Neural cell (in vitro differentiated cells): ENCODE measurements around the gene OVAAL. TPM values are rescaled to one million over a fixed set of nuclear protein-coding genes. Genes with fewer than 3 reads are reported as not detected.

ENCODE experiments used
- H2AFZ ChIP-seq: fragments of 200-600, 300-800 bp; sonication (generic), shearing (Covaris generic); 2 replicates; pipeline ENCODE4 v1.6.0; 2014; ENCODE audit warnings: low read depth, mild to moderate bottlenecking, antibody characterized with exemption, low read length, moderate library complexity
- H3F3A ChIP-seq: fragments of 200-600 bp; shearing (Covaris generic); 2 replicates; pipeline ENCODE4 v1.6.1; 2016; ENCODE audit warnings: mild to moderate bottlenecking, moderate library complexity, mixed read lengths, antibody characterized with exemption, low read length; ENCODE audit not compliant: insufficient read depth, poor library complexity, severe bottlenecking
- H3K27ac ChIP-seq: fragments of 200-600, 300-800 bp; sonication (generic), shearing (Covaris generic); 2 replicates; pipeline ENCODE4 v1.5.1; 2014; ENCODE audit warnings: mild to moderate bottlenecking, low read length, moderate library complexity
- H3K27me3 ChIP-seq: fragments of 300-800, 200-600 bp; sonication (generic), shearing (Covaris generic); 2 replicates; pipeline ENCODE4 v1.6.0; 2014; ENCODE audit warnings: mild to moderate bottlenecking, low read depth, low read length, moderate library complexity; ENCODE audit not compliant: insufficient read depth
- H3K36me3 ChIP-seq: fragments of 300-800, 200-600 bp; sonication (generic), shearing (Covaris generic); 2 replicates; pipeline ENCODE4 v1.5.1; 2014; ENCODE audit warnings: mild to moderate bottlenecking, antibody characterized with exemption, low read length, moderate library complexity; ENCODE audit not compliant: insufficient read depth
- H3K4me2 ChIP-seq: fragments of 300-800, 200-600 bp; sonication (generic), shearing (Covaris generic); 2 replicates; pipeline ENCODE4 v1.6.0; 2014; ENCODE audit warnings: mild to moderate bottlenecking, low read length
- H3K4me3 ChIP-seq: fragments of 300-800, 200-600 bp; sonication (generic), shearing (Covaris generic); 2 replicates; pipeline ENCODE4 v1.5.1; 2014; ENCODE audit warnings: mild to moderate bottlenecking, low read length, moderate library complexity
- H3K79me2 ChIP-seq: fragments of 200-600 bp; shearing (Covaris generic); replicated peaks from 2 replicates; pipeline ENCODE4 v1.6.0; 2014; ENCODE audit warnings: mild to moderate bottlenecking, low read length, moderate library complexity; ENCODE audit not compliant: insufficient read depth
- H3K9ac ChIP-seq: fragments of 300-800, 200-600 bp; sonication (generic), shearing (Covaris generic); 2 replicates; pipeline ENCODE4 v1.6.1; 2016; ENCODE audit warnings: mild to moderate bottlenecking, low read length, mixed read lengths
- H3K9me2 ChIP-seq: fragments of 200-600 bp; shearing (Covaris generic); 2 replicates; pipeline ENCODE4 v1.6.1; 2016; ENCODE audit warnings: mild to moderate bottlenecking, low read length, mixed read lengths; ENCODE audit not compliant: insufficient read depth
- H3K9me3 ChIP-seq: fragments of 200-600, 300-800 bp; sonication (generic), shearing (Covaris generic); 2 replicates; pipeline ENCODE4 v1.6.1; 2016; ENCODE audit warnings: mild to moderate bottlenecking, mixed run types, low read length, moderate library complexity, mixed read lengths
- H4K20me1 ChIP-seq: fragments of 200-600 bp; shearing (Covaris generic); 2 replicates; pipeline ENCODE4 v1.6.1; 2016; ENCODE audit warnings: mild to moderate bottlenecking, mixed run types; ENCODE audit not compliant: insufficient read depth
- EP300 ChIP-seq: fragments of 450-650 bp; conservative IDR thresholded peaks from 2 replicates; pipeline ENCODE4 v1.6.1; 2014; ENCODE audit warnings: antibody characterized with exemption, mild to moderate bottlenecking, moderate library complexity; ENCODE audit not compliant: poor library complexity, severe bottlenecking
- EZH2 ChIP-seq: fragments of 200-600, 300-800 bp; shearing (Covaris generic), sonication (generic); IDR thresholded peaks from 2 replicates; pipeline ENCODE4 v1.6.1; 2014; ENCODE audit warnings: antibody characterized with exemption, low read length, borderline replicate concordance, mild to moderate bottlenecking; ENCODE audit not compliant: insufficient read depth, poor library complexity, severe bottlenecking
- MXI1 ChIP-seq: fragments of 450-650 bp; conservative IDR thresholded peaks from 2 replicates; pipeline ENCODE4 v1.6.1; 2014; ENCODE audit warnings: antibody characterized with exemption, mild to moderate bottlenecking; ENCODE audit not compliant: poor library complexity, severe bottlenecking
- POLR2AphosphoS5 ChIP-seq: IDR thresholded peaks from 2 replicates; pipeline ENCODE4 v1.6.1; 2012
- RAD21 ChIP-seq: fragments of 450-650 bp; conservative IDR thresholded peaks from 2 replicates; pipeline ENCODE4 v1.6.1; 2014; ENCODE audit warnings: antibody characterized with exemption, mild to moderate bottlenecking, moderate library complexity
- REST ChIP-seq: IDR thresholded peaks from 2 replicates; pipeline ENCODE4 v1.6.1; 2012; ENCODE audit warnings: borderline replicate concordance
- SMC3 ChIP-seq: fragments of 450-650 bp; conservative IDR thresholded peaks from 2 replicates; pipeline ENCODE4 v1.6.1; 2014; ENCODE audit warnings: antibody characterized with exemption, mild to moderate bottlenecking, moderate library complexity; ENCODE audit not compliant: poor library complexity
- TAF1 ChIP-seq: IDR thresholded peaks from 2 replicates; pipeline ENCODE4 v1.6.1; 2012; ENCODE audit warnings: low read depth
- polyA plus RNA-seq: library from polyadenylated mRNA; depleted of rRNA; stranded (reverse); fragments of >200 nt; gene quantifications from 2 replicates; pipeline ENCODE4 v1.2.3, GENCODE V29; 2014
- TF ChIP-seq, protein P1 (sequence below): fragments of 450-650 bp; IDR thresholded peaks from 2 replicates; pipeline ENCODE4 v1.5.1; 2014; ENCODE audit warnings: antibody characterized with exemption, mild to moderate bottlenecking, moderate library complexity; ENCODE audit not compliant: poor library complexity, severe bottlenecking

The OVAAL gene
- polyA plus RNA-seq, 1 donor from 2014 or later: not detected

DNA sequence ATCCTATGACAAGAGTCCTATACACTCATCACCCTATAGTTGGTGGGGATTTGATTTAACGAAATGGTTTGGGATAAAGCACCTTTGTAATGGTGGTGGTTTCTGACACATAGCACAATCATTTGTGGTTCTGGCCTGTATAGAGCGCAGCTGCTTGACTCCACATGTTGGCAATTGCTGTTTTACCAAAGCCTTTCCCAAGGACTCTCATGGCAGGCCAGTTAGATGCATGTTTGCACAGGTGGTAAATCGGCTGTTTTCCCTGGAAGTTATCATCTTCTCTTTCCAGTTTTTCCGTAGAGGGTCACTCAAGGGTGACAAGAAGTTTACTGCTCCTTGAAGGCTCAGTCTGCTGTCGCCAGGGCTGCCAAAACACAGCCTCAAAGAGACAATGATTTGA lies 56.0 kb downstream of the OVAAL start:
- Histone ChIP-seq H3K27ac (no peak overlapping the region), H2AFZ (no peak overlapping the region), H3K79me2 (no peaks in the 10 kb centered on the region), H3K4me2 (no peak overlapping the region), H3K36me3 (no peaks in the 10 kb centered on the region), H3K27me3 (no peaks in the 10 kb centered on the region), H3K9me3 (no peaks in the 10 kb centered on the region), H4K20me1 (no peaks in the 10 kb centered on the region), H3K9ac (no peak overlapping the region), H3F3A (no peaks in the 10 kb centered on the region), H3K9me2 (no peaks in the 10 kb centered on the region), H3K4me3 (no peak overlapping the region)
- TF ChIP-seq EZH2 (no peak), RAD21 (no peak), SMC3 (no peak), POLR2AphosphoS5 (no peak), TAF1 (no peak), REST (no peak)
- TF ChIP-seq, protein P1, sequence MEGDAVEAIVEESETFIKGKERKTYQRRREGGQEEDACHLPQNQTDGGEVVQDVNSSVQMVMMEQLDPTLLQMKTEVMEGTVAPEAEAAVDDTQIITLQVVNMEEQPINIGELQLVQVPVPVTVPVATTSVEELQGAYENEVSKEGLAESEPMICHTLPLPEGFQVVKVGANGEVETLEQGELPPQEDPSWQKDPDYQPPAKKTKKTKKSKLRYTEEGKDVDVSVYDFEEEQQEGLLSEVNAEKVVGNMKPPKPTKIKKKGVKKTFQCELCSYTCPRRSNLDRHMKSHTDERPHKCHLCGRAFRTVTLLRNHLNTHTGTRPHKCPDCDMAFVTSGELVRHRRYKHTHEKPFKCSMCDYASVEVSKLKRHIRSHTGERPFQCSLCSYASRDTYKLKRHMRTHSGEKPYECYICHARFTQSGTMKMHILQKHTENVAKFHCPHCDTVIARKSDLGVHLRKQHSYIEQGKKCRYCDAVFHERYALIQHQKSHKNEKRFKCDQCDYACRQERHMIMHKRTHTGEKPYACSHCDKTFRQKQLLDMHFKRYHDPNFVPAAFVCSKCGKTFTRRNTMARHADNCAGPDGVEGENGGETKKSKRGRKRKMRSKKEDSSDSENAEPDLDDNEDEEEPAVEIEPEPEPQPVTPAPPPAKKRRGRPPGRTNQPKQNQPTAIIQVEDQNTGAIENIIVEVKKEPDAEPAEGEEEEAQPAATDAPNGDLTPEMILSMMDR: no peak

GRCh38 chr1:180615493-180616290 lies 56.9 kb downstream of the OVAAL start:
- no peaks in the 10 kb centered on the region for H3K9me3 ChIP-seq
- no peaks in the 10 kb centered on the region for H3F3A ChIP-seq
- no peak overlapping the region for H3K4me3 ChIP-seq
- no peak overlapping the region for H2AFZ ChIP-seq
- no peak overlapping the region for H3K27ac ChIP-seq
- H3K9me2 ChIP-seq: no peaks in the 10 kb centered on the region
- TF ChIP-seq POLR2AphosphoS5: no peak
- TF ChIP-seq EZH2: no peak
- no peak for TF ChIP-seq TAF1
- no peak for TF ChIP-seq SMC3
- TF ChIP-seq REST: no peak
- TF ChIP-seq, protein P1: no peak
- no peak for TF ChIP-seq EP300
- no peak for TF ChIP-seq MXI1
- no peak for TF ChIP-seq RAD21
- H3K9ac ChIP-seq: no peak overlapping the region
- H3K36me3 ChIP-seq: no peaks in the 10 kb centered on the region
- no peaks in the 10 kb centered on the region for H3K79me2 ChIP-seq
- H3K4me2 ChIP-seq: no peak overlapping the region
- no peaks in the 10 kb centered on the region for H3K27me3 ChIP-seq
- no peaks in the 10 kb centered on the region for H4K20me1 ChIP-seq
